Activated CD4-positive, alpha-beta T cell treated with anti-CD3 and anti-CD28 coated beads, Interleukin-2, amount 50 U/mL, for 1 hour (primary cell): ENCODE results near the gene DCXR.
"Not testable (repeated sequence)": the region's sequence is repeated elsewhere in the genome, so short reads cannot be mapped to it uniquely, and the experiment has no call there.

Experiments used
- DNase-seq: peaks from one replicate; pipeline ENCODE4 v3.0.0-alpha.2; 2020

DCXR gene

GRCh38 chr17:82054351-82055022, 17.0 kb upstream of the DCXR start:
- DNase-seq: no peak

DNA sequence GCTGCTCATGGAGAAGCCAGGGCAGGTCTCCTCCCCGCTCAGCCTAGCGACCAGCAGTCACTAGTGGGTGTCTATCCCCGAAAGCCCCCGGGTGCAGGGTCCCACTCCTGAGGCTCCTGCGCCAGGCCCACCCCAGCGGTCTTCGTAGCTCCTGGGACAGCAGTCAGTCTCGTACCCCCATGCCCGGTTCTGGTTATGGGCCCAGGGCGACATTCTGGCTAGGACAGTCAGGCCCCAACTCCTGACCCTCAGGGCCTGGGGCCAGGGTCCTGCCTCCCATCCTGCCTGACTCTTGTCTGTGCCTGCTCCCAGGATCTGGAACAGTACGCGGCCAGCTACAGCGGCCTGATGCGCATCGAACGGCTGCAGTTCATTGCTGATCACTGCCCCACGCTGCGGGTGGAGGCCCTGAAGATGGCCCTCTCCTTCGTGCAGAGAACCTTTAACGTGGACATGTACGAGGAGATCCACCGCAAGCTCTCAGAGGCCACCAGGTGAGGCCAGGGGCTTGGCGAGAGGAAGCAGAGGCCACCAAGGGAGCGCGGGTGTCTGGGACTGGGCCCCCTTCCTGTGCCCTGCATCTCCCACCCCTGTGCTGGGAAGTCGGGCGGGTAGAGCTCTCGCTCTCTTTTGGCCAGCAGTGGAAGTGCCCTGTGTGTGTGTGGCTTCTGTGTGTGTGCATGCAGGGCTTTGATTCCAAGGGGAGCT, 16.2 kb upstream of the DCXR start:
- DNase-seq: no peak

- DNase-seq: no peak
Measured at GRCh38 chr17:82053130-82053529, 15.6 kb upstream of the DCXR start.

DNA sequence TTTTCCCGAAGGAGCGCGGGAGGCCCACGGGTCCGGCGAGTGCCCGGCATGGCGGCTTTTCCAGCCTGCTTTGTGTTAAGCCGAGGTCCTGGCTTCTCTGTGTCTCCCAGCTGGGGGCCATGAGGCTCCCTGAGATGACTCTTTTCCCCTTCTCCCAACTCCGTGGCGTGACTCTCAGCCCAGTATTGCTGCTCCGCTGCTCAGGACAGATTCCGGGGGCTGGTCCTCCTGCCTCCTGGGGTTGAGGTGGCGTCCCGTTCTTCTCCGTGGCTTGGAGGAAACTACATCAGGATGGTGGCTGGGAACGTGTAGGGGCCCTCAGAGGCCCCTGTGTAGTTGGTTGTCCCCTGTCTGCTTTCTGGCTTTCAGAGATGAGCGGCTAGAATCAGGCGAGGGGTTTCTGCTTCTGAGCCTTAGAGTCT, 15.2 kb upstream of the DCXR start:
- DNase-seq: no peak

GRCh38 chr17:82051776-82052637, 14.5 kb upstream of the DCXR start, which contains the start of the genes GPS1 and RFNG:
GPS1 (plus strand) TSS chr17:82051898; CDS start chr17:82051932, 34 bp downstream.
RFNG (minus strand) TSS chr17:82051811; CDS start chr17:82051766, 45 bp downstream.
- DNase-seq: peak; percentile 80

DNA sequence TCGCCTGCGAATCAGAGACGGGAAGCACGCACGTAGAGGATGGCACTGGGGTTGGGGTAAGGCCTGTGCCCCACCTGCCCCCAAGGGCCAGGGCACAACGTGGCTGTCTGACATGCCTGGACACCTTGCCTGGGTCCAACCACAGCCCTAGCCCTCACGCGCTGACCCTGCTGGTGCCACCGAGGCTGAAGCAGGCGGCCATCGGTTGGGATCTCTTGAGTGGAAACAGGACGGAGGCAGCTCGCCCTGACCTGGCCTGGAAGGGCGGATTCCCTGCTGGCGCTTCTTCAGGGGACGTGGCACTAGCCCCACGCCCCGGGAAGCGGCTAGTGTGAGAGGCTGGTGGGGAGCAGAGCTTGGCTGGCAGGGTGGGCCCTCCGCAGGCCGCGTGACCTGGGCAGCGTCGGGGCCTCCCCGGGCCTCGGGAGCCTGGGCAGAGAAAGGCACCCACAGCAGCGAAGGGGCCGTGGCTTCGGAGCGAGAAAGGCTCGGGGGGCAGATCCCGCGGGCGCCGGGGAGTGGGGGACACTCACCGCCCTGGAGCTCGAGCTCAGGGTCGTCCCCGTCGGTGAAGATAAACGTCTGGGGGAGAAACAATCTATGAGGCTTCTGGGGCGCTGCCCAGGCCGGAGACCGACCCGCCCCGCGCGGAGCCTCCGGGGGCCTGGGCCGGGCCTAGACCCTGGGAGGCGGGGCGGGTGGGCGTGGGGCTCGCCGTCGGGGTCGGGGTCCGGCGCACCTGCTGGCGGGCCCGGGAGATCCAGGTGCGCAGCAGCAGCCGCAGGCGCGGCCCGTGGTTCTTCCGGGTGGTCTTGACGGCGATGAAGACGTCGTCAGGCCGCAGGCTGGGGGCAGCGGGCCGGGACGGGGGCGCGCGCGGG, 13.5 kb upstream of the DCXR start:
- no peak for DNase-seq

DNA sequence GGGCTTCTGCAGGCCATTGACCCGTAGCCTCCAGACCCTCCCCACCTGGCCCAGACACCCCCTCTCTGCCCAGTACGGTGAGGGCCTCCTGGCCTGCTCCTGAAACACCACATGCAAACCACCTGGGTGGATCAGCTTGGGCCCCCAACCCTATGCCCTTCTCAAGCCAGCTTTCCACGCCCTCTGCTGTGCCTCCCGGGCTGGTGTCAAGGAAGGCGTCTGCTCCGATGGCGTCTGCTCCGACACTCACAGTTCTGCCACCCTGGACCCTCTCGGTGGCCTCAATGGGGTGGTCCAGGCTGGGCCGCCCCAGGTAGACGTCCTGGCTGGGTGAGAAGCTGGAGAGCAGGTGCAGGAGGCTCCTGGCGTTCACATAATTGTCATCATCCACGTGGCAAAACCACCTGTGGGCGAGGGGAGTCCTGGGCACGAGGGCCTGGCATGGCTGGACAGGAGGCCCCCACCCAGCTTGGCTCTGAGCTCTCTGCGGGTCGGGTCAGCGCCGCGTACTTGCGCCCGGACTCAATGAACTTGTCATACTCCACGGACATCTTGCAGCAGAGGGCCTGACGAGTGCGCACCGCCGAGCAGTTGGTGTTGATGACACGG, 12.8 kb upstream of the DCXR start:
- DNase-seq: no peak

DNA sequence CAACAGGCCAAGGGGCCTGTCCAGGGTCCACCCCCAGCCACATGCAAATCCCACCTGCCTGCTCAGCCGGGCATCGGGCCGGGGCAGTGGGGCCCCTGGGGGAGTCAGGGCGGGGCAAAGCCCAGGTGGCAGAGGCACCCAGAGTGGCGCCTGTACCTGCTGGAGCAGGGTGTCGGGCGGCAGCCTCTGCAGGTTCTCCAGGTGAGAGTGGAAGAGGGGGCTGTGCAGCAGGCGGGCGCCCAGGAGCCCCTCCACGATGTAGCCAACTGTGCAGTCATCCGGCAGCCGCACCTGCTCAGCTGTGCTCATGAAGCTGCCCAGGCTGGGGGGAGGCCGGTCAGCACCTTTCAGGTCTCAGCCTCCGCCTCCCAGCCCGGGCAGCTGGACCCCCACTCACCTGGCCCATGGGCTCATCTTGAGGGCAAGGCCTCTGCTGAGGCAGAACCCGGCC, 12.0 kb upstream of the DCXR start:
- no peak for DNase-seq

GRCh38 chr17:82049106-82049505, 11.6 kb upstream of the DCXR start:
- no peak for DNase-seq

DNA sequence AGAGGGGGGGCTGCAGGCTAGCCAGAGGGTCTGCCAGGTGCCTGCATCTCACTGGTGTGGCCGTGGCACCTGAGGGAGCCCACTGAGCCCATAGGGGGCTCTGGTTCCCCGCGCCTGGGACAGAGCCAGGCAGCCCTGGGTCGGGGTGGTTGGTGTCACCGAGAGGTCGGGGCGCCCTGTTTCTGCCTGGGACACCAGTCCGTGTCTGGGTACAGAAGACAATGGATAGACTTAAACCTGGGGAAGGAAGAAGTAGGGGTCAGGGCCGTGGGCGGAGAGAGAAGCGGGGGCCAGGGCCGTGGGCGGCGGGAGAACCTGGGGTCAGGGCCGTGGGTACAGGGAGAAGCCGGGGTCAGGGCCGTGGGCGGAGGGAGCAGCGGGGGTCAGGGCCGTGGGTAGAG, 11.1 kb upstream of the DCXR start:
- DNase-seq: no peak

GRCh38 chr17:82047914-82048570, 10.5 kb upstream of the DCXR start:
- no peak for DNase-seq

GRCh38 chr17:82047379-82047778, 9.9 kb upstream of the DCXR start:
- DNase-seq: no peak

DNA sequence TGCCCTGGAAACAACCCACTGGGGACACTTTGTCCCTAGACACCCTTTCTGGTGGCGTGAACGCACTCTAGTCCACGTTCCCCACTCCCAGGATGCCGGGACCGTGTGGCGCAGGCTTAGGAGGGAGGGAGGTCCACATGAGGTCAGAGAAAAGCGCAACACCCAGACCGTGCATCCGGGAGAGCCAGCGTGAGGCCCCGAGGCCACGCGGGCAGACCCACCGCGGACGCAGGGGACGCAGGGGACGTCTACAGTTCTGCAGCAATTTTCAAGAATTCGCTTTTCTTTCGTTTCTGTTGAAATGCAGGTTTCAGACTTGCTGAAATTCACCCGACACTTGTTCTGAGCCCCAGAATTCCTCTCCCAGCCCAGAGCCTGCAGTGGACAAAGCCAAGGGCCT, 9.4 kb upstream of the DCXR start:
- DNase-seq: no peak

DNA sequence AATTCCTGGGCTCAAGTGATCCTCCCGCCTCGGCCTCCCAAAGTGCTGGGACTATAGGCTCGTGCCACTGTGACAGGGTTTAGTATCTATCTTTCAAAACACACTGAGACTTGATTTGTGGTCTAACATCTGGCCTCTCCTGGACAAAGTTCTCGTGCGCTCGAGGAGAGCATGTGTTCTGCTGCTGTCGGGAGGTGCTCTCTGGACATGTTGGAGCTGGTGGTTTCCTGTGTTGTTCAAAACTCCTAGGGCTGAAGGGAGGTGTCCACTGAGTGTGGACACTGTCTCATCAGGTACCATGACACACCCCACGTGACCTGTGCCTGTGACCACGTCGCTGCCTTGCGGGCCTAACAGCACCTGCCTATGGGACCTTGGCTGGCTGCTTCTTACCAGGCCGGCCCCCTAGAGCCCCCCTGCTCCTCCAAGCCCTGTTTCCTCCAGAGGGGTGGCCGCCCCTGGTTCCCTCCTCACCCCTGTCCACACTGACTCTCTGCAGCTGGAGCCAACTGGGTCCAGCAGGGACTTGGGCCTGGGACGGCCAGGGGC, 8.5 kb upstream of the DCXR start:
- DNase-seq: no peak

GRCh38 chr17:82043507-82043906, 6.0 kb upstream of the DCXR start:
- no peak for DNase-seq

DNA sequence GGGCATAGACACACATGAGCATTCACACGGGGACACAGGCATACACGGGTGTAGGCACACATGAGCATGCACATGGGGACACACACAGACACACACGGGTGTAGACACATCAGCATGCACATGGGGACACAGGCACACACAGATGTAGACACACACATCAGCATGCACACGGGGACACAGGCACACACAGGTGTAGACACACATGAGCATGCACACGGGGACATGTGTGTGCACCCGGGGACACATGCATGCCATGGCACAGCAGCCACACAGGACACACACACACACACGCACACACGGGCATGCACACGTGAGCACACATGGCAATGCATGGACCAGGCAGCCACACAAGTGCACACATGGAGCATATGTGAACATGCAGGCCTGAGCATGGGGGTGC, 5.2 kb upstream of the DCXR start:
- DNase-seq: no peak

DNA sequence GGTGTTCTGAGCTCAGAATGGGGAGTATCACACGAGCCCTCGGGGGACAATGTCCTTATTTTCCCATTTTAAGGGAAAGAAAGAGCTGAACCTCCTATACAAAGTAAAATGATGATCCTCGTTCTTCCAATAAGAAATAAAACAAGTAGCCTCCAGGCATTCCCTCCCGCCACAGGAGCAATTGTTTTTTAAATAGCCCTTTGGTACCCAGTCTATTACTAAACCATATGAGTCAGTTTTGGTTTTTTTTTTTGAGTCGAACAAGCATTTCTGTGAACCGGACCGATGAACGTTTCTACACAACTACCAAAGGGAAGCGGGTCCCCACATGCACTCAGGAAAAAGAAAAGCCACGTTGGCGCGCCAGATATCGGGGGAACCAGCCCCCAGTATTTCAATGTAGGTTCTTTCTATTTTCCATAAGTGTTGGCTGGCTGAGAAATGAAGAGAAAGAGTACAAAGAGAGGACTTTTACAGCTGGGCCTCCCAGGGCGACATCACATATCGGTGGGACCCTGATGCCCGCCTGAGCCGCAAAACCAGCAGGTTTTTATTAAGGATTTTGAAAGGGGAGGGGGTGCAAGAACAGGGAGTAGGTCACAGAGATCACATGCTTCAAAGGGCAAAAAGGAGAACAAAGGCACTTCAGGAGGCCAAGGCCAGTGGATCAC, 3.8 kb upstream of the DCXR start:
- DNase-seq: no peak

DNA sequence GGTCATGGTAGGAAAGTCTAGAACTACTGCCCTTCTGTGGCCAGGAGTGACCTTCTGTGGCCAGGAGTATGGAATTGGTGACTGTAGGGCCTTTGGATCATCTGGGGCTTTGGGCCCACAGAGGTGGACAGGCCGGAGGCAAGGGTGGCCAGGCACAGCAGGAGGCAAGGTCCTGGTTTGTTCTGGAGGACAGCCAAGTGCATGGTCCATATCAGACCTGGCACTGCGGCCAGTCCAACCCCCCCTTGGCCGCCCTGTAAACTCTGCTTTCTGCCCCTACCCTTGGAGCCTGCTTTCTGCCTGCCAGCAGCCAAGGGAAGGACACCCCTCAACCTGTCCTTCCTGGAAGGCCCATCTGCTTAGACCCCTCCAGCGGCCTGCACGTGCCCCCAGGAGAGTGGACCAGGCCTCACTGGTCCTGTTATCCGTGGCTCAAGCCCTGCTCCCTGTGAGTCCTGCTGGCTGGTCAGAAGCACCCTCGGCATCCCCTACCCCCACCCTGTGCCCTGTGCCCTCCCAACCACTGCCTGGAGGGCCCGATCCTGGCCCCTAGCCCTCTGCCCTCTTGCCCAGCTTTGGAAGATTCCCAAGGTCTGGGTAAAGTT, 2.3 kb upstream of the DCXR start:
- no peak for DNase-seq

DNA sequence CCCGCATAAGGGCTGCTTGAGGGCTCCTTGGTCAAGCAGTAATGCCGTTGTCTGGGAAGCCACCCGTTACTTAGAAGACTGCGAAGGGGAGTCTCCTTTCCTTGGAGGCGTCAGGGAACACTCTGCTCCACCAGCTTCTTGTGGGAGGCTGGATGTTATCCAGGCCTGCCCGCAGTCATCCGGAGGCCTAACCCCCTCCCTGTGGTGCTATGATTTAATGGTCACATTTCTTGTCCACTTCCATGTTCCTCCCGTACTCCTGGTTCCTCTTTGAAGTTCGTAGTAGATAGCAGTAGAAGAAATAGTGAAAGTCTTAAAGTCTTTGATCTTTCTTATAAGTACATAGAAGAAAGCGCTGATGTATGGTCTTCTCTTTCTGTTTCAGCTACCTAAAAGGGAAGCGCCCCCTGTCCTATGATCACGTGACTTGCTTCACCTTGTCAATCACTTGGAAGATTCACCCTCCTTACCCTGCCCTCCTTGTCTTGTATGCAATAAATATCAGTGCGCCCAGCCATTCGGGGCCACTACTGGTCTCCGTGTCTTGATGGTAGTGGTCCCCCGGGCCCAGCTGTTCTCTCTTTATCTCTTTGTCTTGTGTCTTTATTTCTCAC, 1.4 kb upstream of the DCXR start:
- not testable (repeated sequence) for DNase-seq

DNA sequence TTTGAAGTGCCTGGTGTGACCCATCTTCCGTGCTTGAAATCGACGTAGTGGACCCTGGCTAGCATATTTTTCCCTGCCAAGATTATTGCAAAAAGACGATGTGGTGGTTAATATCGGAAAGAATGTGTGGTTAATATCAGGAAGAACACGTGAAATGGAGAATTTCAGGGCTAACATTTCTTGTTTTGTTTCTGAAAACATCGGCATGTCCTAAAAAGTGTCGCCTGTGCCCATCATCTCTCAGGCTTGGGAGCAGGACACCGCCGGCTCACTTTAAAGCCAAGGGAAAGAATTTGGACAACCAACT, 345 bp upstream of the DCXR start:
- DNase-seq: no peak
